CD4-positive, alpha-beta T cell treated with Interleukin-1 beta for 1 hour (primary cell): ENCODE results near the gene KMT2B.

ENCODE experiments used
- DNase-seq, 2 donors: peaks; one replicate each; pipeline ENCODE4 v3.0.0-alpha.2; 2020 to 2022

Gene KMT2B

DNA sequence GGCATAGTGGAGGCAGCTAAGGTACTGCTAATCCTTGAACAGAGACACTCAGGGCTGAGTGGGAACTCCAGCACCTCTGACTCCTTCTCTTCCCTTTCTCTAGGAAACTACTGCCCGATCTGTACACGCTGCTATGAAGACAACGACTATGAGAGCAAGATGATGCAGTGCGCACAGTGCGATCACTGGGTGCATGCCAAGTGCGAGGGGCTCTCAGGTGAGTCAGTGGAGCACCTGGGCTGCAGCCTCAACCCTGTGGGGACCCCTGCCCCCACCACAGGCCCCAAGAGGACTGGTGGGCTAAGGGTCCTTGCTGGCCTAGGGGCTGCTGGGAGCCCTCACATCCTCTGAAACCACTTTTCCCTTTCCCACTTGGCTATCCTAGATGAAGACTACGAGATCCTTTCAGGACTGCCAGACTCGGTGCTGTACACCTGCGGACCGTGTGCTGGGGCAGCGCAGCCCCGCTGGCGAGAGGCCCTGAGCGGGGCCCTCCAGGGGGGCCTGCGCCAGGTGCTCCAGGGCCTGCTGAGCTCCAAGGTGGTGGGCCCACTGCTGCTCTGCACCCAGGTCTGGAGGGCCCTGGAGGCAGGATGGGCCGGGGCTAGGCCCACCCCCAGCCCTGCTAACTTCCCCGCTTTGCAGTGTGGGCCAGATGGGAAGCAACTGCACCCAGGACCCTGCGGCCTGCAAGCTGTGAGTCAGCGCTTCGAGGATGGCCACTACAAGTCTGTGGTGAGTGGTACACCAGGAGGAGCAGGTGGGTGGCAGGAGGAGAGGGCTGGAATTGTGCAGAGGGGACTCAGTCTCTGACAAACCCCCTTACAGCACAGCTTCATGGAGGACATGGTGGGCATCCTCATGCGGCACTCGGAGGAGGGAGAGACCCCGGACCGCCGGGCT is 9.5 kb downstream of the KMT2B start:
- no peak for DNase-seq

- DNase-seq: no peak
Measured at GRCh38 chr19:35727956-35728706, 10.3 kb downstream of the KMT2B start.

GRCh38 chr19:35729021-35729420 is 11.2 kb downstream of the KMT2B start:
- no peak for DNase-seq

GRCh38 chr19:35729763-35730162 is 12.0 kb downstream of the KMT2B start:
- DNase-seq: no peak

- DNase-seq: no peak
Measured at GRCh38 chr19:35730326-35730725, 12.5 kb downstream of the KMT2B start.

DNA sequence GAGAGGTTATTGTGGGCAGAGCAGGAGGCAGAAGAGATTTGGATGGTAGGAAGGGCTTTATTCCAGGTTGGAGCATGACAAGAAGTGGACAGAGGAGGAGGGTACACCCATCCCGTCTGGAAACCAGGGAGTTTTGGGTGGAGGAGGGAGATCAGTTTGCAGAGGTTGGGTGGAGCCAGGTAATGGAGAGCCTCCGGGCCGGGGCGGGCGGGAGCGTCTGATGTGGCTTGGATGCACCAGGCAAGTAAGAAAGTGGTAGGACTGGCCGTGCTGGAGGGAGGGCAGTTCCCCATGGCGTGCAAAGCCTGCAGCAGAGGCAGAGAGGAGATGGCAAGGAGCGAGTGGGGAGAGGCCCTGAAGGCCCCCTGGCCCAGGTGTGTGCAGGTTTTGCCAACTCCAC is 13.6 kb downstream of the KMT2B start:
- DNase-seq: no peak

GRCh38 chr19:35731779-35732405 is 14.1 kb downstream of the KMT2B start:
- DNase-seq: no peak

- DNase-seq: no peak
Measured at GRCh38 chr19:35732540-35733179, 14.9 kb downstream of the KMT2B start.

DNA sequence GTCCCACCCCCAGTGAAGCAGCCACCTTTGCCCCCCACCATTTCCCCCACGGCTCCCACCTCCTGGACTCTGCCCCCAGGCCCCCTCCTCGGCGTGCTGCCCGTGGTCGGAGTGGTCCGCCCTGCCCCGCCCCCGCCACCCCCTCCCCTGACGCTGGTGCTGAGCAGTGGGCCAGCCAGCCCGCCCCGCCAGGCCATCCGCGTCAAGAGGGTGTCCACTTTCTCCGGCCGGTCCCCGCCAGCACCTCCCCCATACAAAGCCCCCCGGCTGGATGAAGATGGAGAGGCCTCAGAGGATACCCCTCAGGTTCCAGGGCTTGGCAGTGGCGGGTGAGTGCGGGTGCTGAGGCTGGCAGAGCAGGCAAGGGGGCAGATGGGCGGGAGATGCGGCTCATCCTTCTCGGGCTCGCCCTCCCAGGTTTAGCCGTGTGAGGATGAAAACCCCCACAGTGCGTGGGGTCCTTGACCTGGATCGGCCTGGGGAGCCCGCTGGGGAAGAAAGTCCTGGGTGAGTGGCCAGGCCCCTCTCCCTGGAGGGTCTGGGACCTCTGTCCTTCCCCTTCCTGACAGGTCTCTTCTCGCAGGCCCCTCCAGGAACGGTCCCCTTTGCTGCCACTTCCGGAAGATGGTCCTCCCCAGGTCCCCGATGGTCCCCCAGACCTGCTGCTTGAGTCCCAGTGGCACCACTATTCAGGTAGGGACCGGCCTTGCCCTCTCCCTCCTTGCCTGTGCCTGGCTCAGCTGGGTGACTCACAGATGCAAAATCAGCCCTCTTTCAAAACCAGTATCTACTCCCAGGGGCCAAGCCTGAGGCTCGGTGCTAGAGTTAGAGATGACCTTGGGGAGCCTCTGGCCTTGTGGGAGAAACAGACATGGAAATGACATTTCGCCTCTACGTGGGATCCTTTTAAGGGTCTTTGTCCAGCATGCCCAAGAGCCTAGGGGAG is 15.7 kb downstream of the KMT2B start:
- no peak for DNase-seq

GRCh38 chr19:35734273-35734672 is 16.5 kb downstream of the KMT2B start:
- no peak for DNase-seq

GRCh38 chr19:35734889-35735288 is 17.1 kb downstream of the KMT2B start:
- DNase-seq: no peak

- no peak for DNase-seq
Measured at GRCh38 chr19:35736913-35737886, 19.4 kb downstream of the KMT2B start.

- DNase-seq: no peak
Measured at GRCh38 chr19:35738021-35738886, 20.5 kb downstream of the KMT2B start.

GRCh38 chr19:35738887-35739229 is 21.1 kb downstream of the KMT2B start:
- no peak for DNase-seq

DNA sequence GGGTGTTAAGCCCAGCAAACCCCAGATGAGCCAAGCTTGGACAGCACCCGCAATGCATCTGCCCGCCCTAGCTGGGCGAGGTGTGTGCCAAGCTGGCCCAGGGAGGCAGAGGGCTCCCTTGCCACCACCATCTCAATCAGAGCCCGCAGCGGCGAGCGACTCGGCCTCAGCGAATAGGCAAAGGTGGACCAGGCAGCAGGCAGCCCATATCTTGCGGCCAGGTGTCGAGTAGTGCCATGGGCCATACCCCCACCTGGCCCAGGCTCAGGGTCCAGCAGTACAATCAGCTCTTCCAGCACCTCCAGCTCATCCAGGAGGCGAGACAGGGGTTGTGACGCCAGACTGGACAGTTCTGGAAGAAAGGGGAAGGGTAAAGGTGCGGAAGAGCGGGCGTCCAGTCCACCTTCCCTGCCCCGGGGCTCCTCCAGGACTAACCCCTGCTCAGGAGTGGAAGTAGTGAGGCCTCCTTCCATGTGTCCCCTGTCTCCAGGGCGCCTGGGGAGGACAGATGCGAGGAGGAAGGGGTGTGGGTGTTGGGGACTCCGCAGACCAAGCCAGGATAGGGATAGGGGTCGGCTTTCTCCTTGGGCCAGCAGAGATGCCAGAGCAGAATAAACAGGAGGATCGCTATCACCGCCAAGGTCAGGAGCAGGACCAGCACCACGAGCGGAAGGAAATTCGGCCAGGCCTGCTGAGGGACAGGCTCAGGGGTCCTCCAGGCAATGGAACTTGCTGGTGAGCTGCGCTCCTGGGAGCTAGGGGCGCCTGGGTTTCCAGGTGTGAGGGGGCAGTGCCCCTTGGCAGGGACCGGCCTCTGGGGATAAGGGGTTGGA is 21.7 kb downstream of the KMT2B start:
- no peak for DNase-seq

DNA sequence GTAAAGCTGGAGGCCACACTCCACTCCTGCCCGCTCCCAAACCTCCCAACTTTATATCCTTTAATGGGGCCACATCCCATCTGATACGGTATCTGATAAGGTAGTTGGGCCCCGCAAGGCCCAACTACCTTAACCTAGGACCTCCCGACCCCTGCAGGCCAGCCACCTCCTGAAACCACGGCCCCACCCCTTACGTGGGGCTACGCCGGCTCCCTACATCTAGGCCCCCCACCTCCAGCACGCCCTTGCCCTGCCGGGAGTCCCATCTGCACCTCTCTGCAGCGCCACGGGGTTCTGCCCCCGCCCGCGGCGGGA is 22.3 kb downstream of the KMT2B start:
- no peak for DNase-seq

DNA sequence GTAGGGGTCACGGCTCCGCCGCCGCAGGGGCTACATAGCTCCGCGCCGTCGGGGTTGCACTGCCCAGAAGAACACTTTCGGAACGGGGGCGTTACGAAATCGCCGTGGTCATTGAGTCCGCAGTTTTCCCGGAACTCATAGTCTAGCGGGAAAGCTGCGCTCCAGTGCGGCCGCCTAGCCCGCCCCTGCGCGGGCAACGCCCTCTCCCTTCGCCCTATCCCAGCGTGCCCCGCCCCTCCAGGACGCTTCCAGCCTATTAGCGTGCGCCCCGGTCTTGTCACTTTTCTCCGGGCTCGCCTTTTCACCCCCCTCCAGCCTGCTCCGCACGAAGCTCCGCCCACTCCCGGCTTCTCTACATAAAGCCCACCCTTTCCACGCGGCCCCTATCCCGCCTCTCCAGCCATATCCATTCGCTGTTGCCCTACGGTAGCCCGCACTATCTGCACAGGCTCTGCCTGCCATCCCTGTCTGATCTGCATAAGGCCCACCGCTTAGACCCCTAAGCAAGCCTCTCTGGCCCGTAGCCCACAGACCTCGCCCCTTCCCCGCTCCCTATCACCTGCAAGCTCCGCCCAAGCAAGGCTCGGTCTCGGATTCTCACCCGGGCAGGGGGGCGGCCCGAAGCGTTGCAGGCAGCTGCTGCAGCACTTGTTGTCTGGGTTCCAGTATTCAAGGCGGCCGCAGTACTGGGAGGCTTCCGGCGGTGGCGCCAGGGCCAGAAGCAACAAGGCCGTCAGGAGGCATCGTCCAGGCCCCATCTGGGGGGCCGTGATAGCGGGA is 22.8 kb downstream of the KMT2B start:
- DNase-seq: peak; percentile 94

DNA sequence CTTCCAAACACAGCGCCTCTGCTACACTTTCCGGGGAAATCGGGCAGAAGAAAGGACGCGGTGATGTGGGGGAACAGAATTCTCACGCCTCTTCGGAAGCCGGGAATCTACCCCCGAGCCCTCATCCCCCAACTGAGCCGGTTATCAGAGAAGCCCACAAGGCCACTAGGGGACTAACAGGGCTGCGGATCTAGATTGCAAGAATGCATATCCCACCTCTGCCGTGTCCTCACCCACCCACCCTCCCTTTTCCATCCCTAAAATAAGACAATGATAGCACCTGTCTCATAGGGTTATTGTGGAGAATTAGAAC is 23.4 kb downstream of the KMT2B start:
- no peak for DNase-seq
